T-helper 2 cell treated with Interferon-gamma antibody and Interleukin-4, amounts not matched to agents 100 ng/mL and 5 ng/mL, for 36 hours (primary cell): Measurements from ENCODE around the gene GOLM1. TPM values are rescaled to one million over a fixed set of nuclear protein-coding genes. Genes with fewer than 3 reads are reported as not detected.

Experiments used
- intact Hi-C: fragments of 100-400 bp; cut with micrococcal nuclease; formaldehyde crosslinking; loops from one replicate; pipeline ENCODE4 v1.15.1; 2023
- total RNA-seq: library from RNA; stranded (reverse); gene quantifications from 2 replicates; pipeline ENCODE4 v1.2.3, GENCODE V29; 2022

GOLM1 gene
- total RNA-seq, 1 donor from 2014 or later = 3.7 TPM

- intact Hi-C loops = no loop called here
Observed at GRCh38 chr9:86046930-86047341, 52.4 kb downstream of the GOLM1 start.

- intact Hi-C loops = no loop called here
Observed at GRCh38 chr9:86046071-86046636, 53.2 kb downstream of the GOLM1 start.

GRCh38 chr9:86045654-86046053, 53.7 kb downstream of the GOLM1 start:
- intact Hi-C loops = no loop called here

- intact Hi-C loops = no loop called here
Observed at GRCh38 chr9:86043999-86044398, 55.4 kb downstream of the GOLM1 start.

GRCh38 chr9:86043586-86043985, 55.8 kb downstream of the GOLM1 start:
- intact Hi-C loops = no loop called here

- intact Hi-C loops = no loop called here
Observed at GRCh38 chr9:86042199-86042978, 57.0 kb downstream of the GOLM1 start.

- intact Hi-C loops = no loop called here
Observed at GRCh38 chr9:86041311-86041741, 58.0 kb downstream of the GOLM1 start.

GRCh38 chr9:86040861-86041155, 58.5 kb downstream of the GOLM1 start:
- intact Hi-C loops = no loop called here

GRCh38 chr9:86039991-86040860, 59.1 kb downstream of the GOLM1 start:
- intact Hi-C loops = no loop called here

- intact Hi-C loops = no loop called here
Observed at GRCh38 chr9:86036555-86036954, 62.8 kb downstream of the GOLM1 start.

- intact Hi-C loops = no loop called here
Observed at GRCh38 chr9:86035827-86036440, 63.4 kb downstream of the GOLM1 start.

GRCh38 chr9:86034863-86035734, 64.3 kb downstream of the GOLM1 start:
- intact Hi-C loops = no loop called here

GRCh38 chr9:86027767-86028166, 71.6 kb downstream of the GOLM1 start:
- intact Hi-C loops = loop anchor here (10.0 kb wide), 1 partner anchor 77 kb away; no protein-coding TSS in a partner anchor

GRCh38 chr9:86022687-86023266, 76.6 kb downstream of the GOLM1 start:
- intact Hi-C loops = loop anchor here (10.0 kb wide), 1 partner anchor 82 kb away; no protein-coding TSS in a partner anchor

GRCh38 chr9:86021166-86021565, 78.2 kb downstream of the GOLM1 start:
- intact Hi-C loops = loop anchor here (10.0 kb wide), 1 partner anchor 84 kb away; no protein-coding TSS in a partner anchor

- intact Hi-C loops = loop anchor here (10.0 kb wide), 1 partner anchor 84 kb away; no protein-coding TSS in a partner anchor
Observed at GRCh38 chr9:86020731-86021130, 78.6 kb downstream of the GOLM1 start.

- intact Hi-C loops = no loop called here
Observed at GRCh38 chr9:86009133-86009532, 90.2 kb downstream of the GOLM1 start.

GRCh38 chr9:86005253-86005775, 94.0 kb downstream of the GOLM1 start:
- intact Hi-C loops = no loop called here

GRCh38 chr9:85995599-85995998, 103.8 kb downstream of the GOLM1 start:
- intact Hi-C loops = no loop called here

GRCh38 chr9:85995097-85995496, 104.3 kb downstream of the GOLM1 start:
- intact Hi-C loops = no loop called here
